ENCODE measurements around the gene ADGB.

DNA sequence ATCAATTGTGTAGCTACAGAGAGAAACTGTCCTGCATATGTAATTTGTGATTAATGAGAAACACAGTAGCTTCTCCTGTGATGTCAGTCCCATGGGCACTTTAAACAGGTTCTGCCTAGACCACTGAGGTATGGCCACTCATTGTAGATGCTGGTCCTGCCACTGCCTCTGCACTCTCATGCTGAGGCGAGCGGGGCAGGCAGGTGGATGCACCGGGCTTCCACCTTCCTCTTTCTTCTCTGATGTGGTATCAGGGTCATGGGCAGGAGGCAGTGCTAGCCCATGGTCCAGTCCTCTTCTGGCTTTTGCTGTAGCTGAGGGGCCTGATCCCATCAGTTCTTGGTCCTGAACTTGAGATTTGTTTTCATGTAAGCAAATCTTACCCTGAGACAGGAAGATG lies 58.7 kb downstream of the ADGB start:
- TF ChIP-seq, protein P1, sequence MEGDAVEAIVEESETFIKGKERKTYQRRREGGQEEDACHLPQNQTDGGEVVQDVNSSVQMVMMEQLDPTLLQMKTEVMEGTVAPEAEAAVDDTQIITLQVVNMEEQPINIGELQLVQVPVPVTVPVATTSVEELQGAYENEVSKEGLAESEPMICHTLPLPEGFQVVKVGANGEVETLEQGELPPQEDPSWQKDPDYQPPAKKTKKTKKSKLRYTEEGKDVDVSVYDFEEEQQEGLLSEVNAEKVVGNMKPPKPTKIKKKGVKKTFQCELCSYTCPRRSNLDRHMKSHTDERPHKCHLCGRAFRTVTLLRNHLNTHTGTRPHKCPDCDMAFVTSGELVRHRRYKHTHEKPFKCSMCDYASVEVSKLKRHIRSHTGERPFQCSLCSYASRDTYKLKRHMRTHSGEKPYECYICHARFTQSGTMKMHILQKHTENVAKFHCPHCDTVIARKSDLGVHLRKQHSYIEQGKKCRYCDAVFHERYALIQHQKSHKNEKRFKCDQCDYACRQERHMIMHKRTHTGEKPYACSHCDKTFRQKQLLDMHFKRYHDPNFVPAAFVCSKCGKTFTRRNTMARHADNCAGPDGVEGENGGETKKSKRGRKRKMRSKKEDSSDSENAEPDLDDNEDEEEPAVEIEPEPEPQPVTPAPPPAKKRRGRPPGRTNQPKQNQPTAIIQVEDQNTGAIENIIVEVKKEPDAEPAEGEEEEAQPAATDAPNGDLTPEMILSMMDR (IDR thresholded peaks at IDR 0.05; ENCODE audit: insufficient read depth, low read length, poor library complexity, severe bottlenecking), result no peak
- TF ChIP-seq EZH2phosphoT487 (conservative IDR thresholded peaks at IDR 0.05; ENCODE audit: low read length), result no peak
